Measurements from ENCODE around the gene TNIP1. TPM values are rescaled to one million over a fixed set of nuclear protein-coding genes. Genes with fewer than 3 reads are reported as not detected.

Gene TNIP1
- total and polyA plus RNA-seq, 7 experiments from 2014 or later, result 28.9 to 234 (median 125) TPM

GRCh38 chr5:151052836-151053235 is 28.0 kb downstream of the TNIP1 start:
- H3K36me3 Mint-ChIP-seq, result peaks cover 14 to 61% (median 32%) of the 10 kb centered on the region in 5 donors
- intact Hi-C loops (cut with micrococcal nuclease), result loop anchor here in 1 of 2 donors (5.0 kb wide), 1 partner anchor 44 kb away; no protein-coding TSS in a partner anchor

GRCh38 chr5:151051931-151052608 is 28.8 kb downstream of the TNIP1 start:
- H3K36me3 Mint-ChIP-seq, result peaks cover 15 to 62% (median 32%) of the 10 kb centered on the region in 5 donors
- H3K27ac Mint-ChIP-seq, result peak overlapping the region in 6 of 9 donors; percentile 43 to 66 (median 55)
- Histone ChIP-seq H3K27me3 (ENCODE audit: control insufficient read depth in 2 of 2, insufficient read depth in 2 of 2, low read length in 2 of 2) (no peaks in the 10 kb centered on the region), H3K4me1 (ENCODE audit: control insufficient read depth in 2 of 2, insufficient read depth in 2 of 2, low read length in 2 of 2) (no peaks in the 10 kb centered on the region), H3K36me3 (ENCODE audit: control insufficient read depth in 2 of 3, insufficient read depth in 3 of 3, low read length in 3 of 3) (peaks cover 18 to 93% (median 48%) of the 10 kb centered on the region in 3 experiments), H3K27ac (ENCODE audit: low read depth, low read length) (no peak overlapping the region), H3K9me3 (ENCODE audit: control insufficient read depth in 2 of 3, low read length in 3 of 3) (no peaks in the 10 kb centered on the region), H3K4me3 (ENCODE audit: low read length) (no peak overlapping the region)
- ATAC-seq (no peak), DNase-seq (no peak)
- CTCF ChIA-PET, result interaction anchor here (0.7 to 10.8 kb wide), 24 partner anchors 10 to 245 kb away, joined by 3 to 238 read pairs (median 4); partner anchors contain the start of genes CCDC69 and TNIP1
- no peak overlapping the region for H3K4me3 Mint-ChIP-seq
- H3K9me3 Mint-ChIP-seq, result no peaks in the 10 kb centered on the region
- H3K4me1 Mint-ChIP-seq, result peaks cover 0 to 33% (median 7%) of the 10 kb centered on the region in 7 donors
- no peaks in the 10 kb centered on the region for H3K27me3 Mint-ChIP-seq
- POLR2A ChIA-PET, result interaction anchor here (0.6 to 2.8 kb wide), 3 partner anchors 63 to 83 kb away, joined by 3 to 17 read pairs (median 3); no protein-coding TSS in a partner anchor
- intact Hi-C loops (cut with micrococcal nuclease), result loop anchor here (1.0 to 5.0 kb wide), 4 partner anchors 29 to 113 kb away; partner anchors contain the start of gene TNIP1 (in 1 of the 2)

More at GRCh38 chr5:151052836-151053235, 28.0 kb downstream of the TNIP1 start:
- Histone ChIP-seq H3K4me3 (ENCODE audit: low read length) (no peak overlapping the region), H3K27me3 (ENCODE audit: control insufficient read depth in 2 of 2, insufficient read depth in 2 of 2, low read length in 2 of 2) (no peaks in the 10 kb centered on the region), H3K4me1 (ENCODE audit: control insufficient read depth in 2 of 2, insufficient read depth in 2 of 2, low read length in 2 of 2) (no peaks in the 10 kb centered on the region), H3K27ac (ENCODE audit: low read depth, low read length) (no peak overlapping the region), H3K36me3 (ENCODE audit: control insufficient read depth in 2 of 3, insufficient read depth in 3 of 3, low read length in 3 of 3) (peaks cover 25 to 93% (median 40%) of the 10 kb centered on the region in 3 experiments), H3K9me3 (ENCODE audit: control insufficient read depth in 2 of 3, low read length in 3 of 3) (no peaks in the 10 kb centered on the region)
- DNase-seq (no peak), ATAC-seq (no peak)
- peaks cover 0 to 33% (median 7%) of the 10 kb centered on the region in 7 donors for H3K4me1 Mint-ChIP-seq
- H3K27ac Mint-ChIP-seq, result peak overlapping the region in 2 of 9 donors; percentile 17 to 66
- no peaks in the 10 kb centered on the region for H3K9me3 Mint-ChIP-seq
- no peaks in the 10 kb centered on the region for H3K27me3 Mint-ChIP-seq
- H3K4me3 Mint-ChIP-seq, result no peak overlapping the region
- POLR2A ChIA-PET, result interaction anchor here (0.6 to 2.8 kb wide), 3 partner anchors 62 to 82 kb away, joined by 3 to 17 read pairs (median 3); no protein-coding TSS in a partner anchor
- CTCF ChIA-PET, result interaction anchor here (0.7 to 10.8 kb wide), 15 partner anchors 11 to 245 kb away, joined by 3 to 238 read pairs (median 6); partner anchors contain the start of gene TNIP1

GRCh38 chr5:151051066-151051930 is 29.5 kb downstream of the TNIP1 start:
- H3K4me1 Mint-ChIP-seq, result peaks cover 0 to 33% (median 7%) of the 10 kb centered on the region in 7 donors
- no peaks in the 10 kb centered on the region for H3K27me3 Mint-ChIP-seq
- H3K4me3 ChIP-seq (ENCODE audit: low read length), result no peak overlapping the region
- peak overlapping the region in 7 of 9 donors; percentile 29 to 63 (median 44) for H3K27ac Mint-ChIP-seq
- no peaks in the 10 kb centered on the region for H3K27me3 ChIP-seq (ENCODE audit: control insufficient read depth in 2 of 2, insufficient read depth in 2 of 2, low read length in 2 of 2)
- intact Hi-C loops (cut with micrococcal nuclease), result loop anchor here (1.0 to 5.0 kb wide), 4 partner anchors 30 to 114 kb away; partner anchors contain the start of gene TNIP1 (in 1 of the 2)
- no peak overlapping the region for H3K27ac ChIP-seq (ENCODE audit: low read depth, low read length)
- H3K36me3 Mint-ChIP-seq, result peaks cover 18 to 58% (median 31%) of the 10 kb centered on the region in 5 donors
- H3K9me3 Mint-ChIP-seq, result no peaks in the 10 kb centered on the region
- peak; percentile 39 to 68 (median 63) for DNase-seq
- H3K4me3 Mint-ChIP-seq, result no peak overlapping the region
- peaks cover 14 to 93% (median 47%) of the 10 kb centered on the region in 3 experiments for H3K36me3 ChIP-seq (ENCODE audit: control insufficient read depth in 2 of 3, insufficient read depth in 3 of 3, low read length in 3 of 3)
- CTCF ChIA-PET, result interaction anchor here (0.6 to 10.8 kb wide), 22 partner anchors 9 to 1521 kb away, joined by 3 to 238 read pairs (median 4); partner anchors contain the start of genes CCDC69 and TNIP1
- H3K9me3 ChIP-seq (ENCODE audit: control insufficient read depth in 2 of 3, low read length in 3 of 3), result no peaks in the 10 kb centered on the region
- no peaks in the 10 kb centered on the region for H3K4me1 ChIP-seq (ENCODE audit: control insufficient read depth in 2 of 2, insufficient read depth in 2 of 2, low read length in 2 of 2)
- peak; percentile 85 for ATAC-seq
- POLR2A ChIA-PET, result interaction anchor here (2.8 kb wide), 1 partner anchor 64 kb away, joined by 17 read pairs; no protein-coding TSS in a partner anchor

GRCh38 chr5:151048526-151048925 is 32.3 kb downstream of the TNIP1 start:
- Mint-ChIP-seq H3K27ac (peak overlapping the region in 1 of 9 donors; percentile 53), H3K4me1 (peaks cover 0 to 20% (median 7%) of the 10 kb centered on the region in 7 donors), H3K9me3 (no peaks in the 10 kb centered on the region), H3K36me3 (peaks cover 26 to 64% (median 30%) of the 10 kb centered on the region in 5 donors), H3K27me3 (no peaks in the 10 kb centered on the region), H3K4me3 (no peak overlapping the region)
- intact Hi-C loops (cut with micrococcal nuclease), result loop anchor here (1.0 to 10.0 kb wide), 4 partner anchors 247 to 590 kb away; no protein-coding TSS in a partner anchor
- H3K36me3 ChIP-seq (ENCODE audit: control insufficient read depth in 2 of 3, insufficient read depth in 3 of 3, low read length in 3 of 3), result peaks cover 18 to 92% (median 47%) of the 10 kb centered on the region in 3 experiments
- no peak overlapping the region for H3K4me3 ChIP-seq (ENCODE audit: low read length)
- no peaks in the 10 kb centered on the region for H3K27me3 ChIP-seq (ENCODE audit: control insufficient read depth in 2 of 2, insufficient read depth in 2 of 2, low read length in 2 of 2)
- ATAC-seq, result no peak
- ChIA-PET POLR2A (interaction anchor here (0.9 kb wide), 1 partner anchor 119 kb away, joined by 3 read pairs; no protein-coding TSS in a partner anchor), CTCF (interaction anchor here (0.6 to 10.8 kb wide), 7 partner anchors 11 to 119 kb away, joined by 3 to 238 read pairs (median 6); no protein-coding TSS in a partner anchor)
- H3K9me3 ChIP-seq (ENCODE audit: control insufficient read depth in 2 of 3, low read length in 3 of 3), result no peaks in the 10 kb centered on the region
- no peaks in the 10 kb centered on the region for H3K4me1 ChIP-seq (ENCODE audit: control insufficient read depth in 2 of 2, insufficient read depth in 2 of 2, low read length in 2 of 2)
- no peak for DNase-seq
- H3K27ac ChIP-seq (ENCODE audit: low read depth, low read length), result no peak overlapping the region

GRCh38 chr5:151047814-151048425 is 32.9 kb downstream of the TNIP1 start:
- ATAC-seq (peak; percentile 79), DNase-seq (peak in 7 of 9 donors; percentile 13 to 32 (median 29))
- Histone ChIP-seq H3K4me3 (ENCODE audit: low read length) (no peak overlapping the region), H3K27ac (ENCODE audit: low read depth, low read length) (no peak overlapping the region), H3K9me3 (ENCODE audit: control insufficient read depth in 2 of 3, low read length in 3 of 3) (no peaks in the 10 kb centered on the region), H3K4me1 (ENCODE audit: control insufficient read depth in 2 of 2, insufficient read depth in 2 of 2, low read length in 2 of 2) (no peaks in the 10 kb centered on the region), H3K27me3 (ENCODE audit: control insufficient read depth in 2 of 2, insufficient read depth in 2 of 2, low read length in 2 of 2) (no peaks in the 10 kb centered on the region), H3K36me3 (ENCODE audit: control insufficient read depth in 2 of 3, insufficient read depth in 3 of 3, low read length in 3 of 3) (peaks cover 22 to 94% (median 51%) of the 10 kb centered on the region in 3 experiments)
- H3K4me1 Mint-ChIP-seq, result peaks cover 0 to 18% (median 4%) of the 10 kb centered on the region in 7 donors
- intact Hi-C loops (cut with micrococcal nuclease), result loop anchor here (1.0 to 10.0 kb wide), 4 partner anchors 247 to 589 kb away; no protein-coding TSS in a partner anchor
- H3K27ac Mint-ChIP-seq, result no peak overlapping the region
- H3K9me3 Mint-ChIP-seq, result no peaks in the 10 kb centered on the region
- ChIA-PET CTCF (interaction anchor here (0.6 to 10.8 kb wide), 9 partner anchors 8 to 119 kb away, joined by 3 to 238 read pairs (median 6); no protein-coding TSS in a partner anchor), POLR2A (interaction anchor here (0.9 kb wide), 1 partner anchor 120 kb away, joined by 3 read pairs; no protein-coding TSS in a partner anchor)
- no peaks in the 10 kb centered on the region for H3K27me3 Mint-ChIP-seq
- H3K4me3 Mint-ChIP-seq, result no peak overlapping the region
- peaks cover 23 to 62% (median 32%) of the 10 kb centered on the region in 5 donors for H3K36me3 Mint-ChIP-seq

All from naive thymus-derived CD4-positive, alpha-beta T cell (primary cell).